ENCODE results near the gene WWC2.

- TF ChIP-seq EZH2 (IDR thresholded peaks at IDR 0.05) (no peak), POLR2AphosphoS5 (IDR thresholded peaks at IDR 0.05; ENCODE audit: borderline replicate concordance, low read depth, low read length) (no peak), FOXP2 (optimal IDR thresholded peaks at IDR 0.05; ENCODE audit: control extremely low read depth, extremely low read length, insufficient read depth) (no peak)
Observed at GRCh38 chr4:183320211-183321059, 221.4 kb downstream of the WWC2 start, which contains the start of gene CLDN22.
